DND-41 (cell line): ENCODE results near the gene MED12L.

ENCODE experiments used
- ATAC-seq: fragments of 200-7000 bp; cut with Tn5 transposase; 3 replicates; pipeline ENCODE4 v1.9.1; 2021; ENCODE audit warnings: low read depth; ENCODE audit not compliant: insufficient read depth
- DNase-seq: peaks from one replicate; pipeline ENCODE4 v3.0.0-alpha.2; 2020
- H2AFZ ChIP-seq: 2 replicates; pipeline ENCODE4 v1.6.0; 2012; ENCODE audit warnings: low read depth, low read length
- H3K27ac ChIP-seq: 2 replicates; pipeline ENCODE4 v1.5.1; 2012; ENCODE audit warnings: low read length, inconsistent platforms
- H3K27me3 ChIP-seq: fragments of 200-600 bp; sonication (generic); 2 replicates; pipeline ENCODE4 v1.6.0; 2012; ENCODE audit warnings: low read length, mild to moderate bottlenecking, inconsistent platforms; ENCODE audit not compliant: insufficient read depth, poor library complexity
- H3K36me3 ChIP-seq: 2 replicates; pipeline ENCODE4 v1.5.1; 2012; ENCODE audit warnings: low read length, inconsistent platforms; ENCODE audit not compliant: insufficient read depth
- H3K4me1 ChIP-seq: 2 replicates; pipeline ENCODE4 v1.5.1; 2012; ENCODE audit warnings: mild to moderate bottlenecking, low read length; ENCODE audit not compliant: insufficient read depth
- H3K4me2 ChIP-seq: 2 replicates; pipeline ENCODE4 v1.6.0; 2012; ENCODE audit warnings: mild to moderate bottlenecking, moderate library complexity, low read length, inconsistent platforms; ENCODE audit not compliant: insufficient read depth
- H3K4me3 ChIP-seq, 2 experiments: fragments of 200-600 bp in 1 of 2; shearing (Covaris generic) in 1 of 2; 2 replicates each; pipeline ENCODE4 v1.5.1; 2012 to 2016; ENCODE audit warnings: inconsistent platforms in 2 of 2, low read length in 2 of 2, mild to moderate bottlenecking in 2 of 2, low read depth in 1 of 2, moderate library complexity in 1 of 2
- H3K79me2 ChIP-seq: 2 replicates; pipeline ENCODE4 v1.6.0; 2012; ENCODE audit warnings: low read length, inconsistent platforms; ENCODE audit not compliant: insufficient read depth
- H3K9ac ChIP-seq: 2 replicates; pipeline ENCODE4 v1.6.0; 2012; ENCODE audit warnings: low read depth, mild to moderate bottlenecking, inconsistent platforms, low read length, moderate library complexity
- H3K9me3 ChIP-seq: 2 replicates; pipeline ENCODE4 v1.5.1; 2012; ENCODE audit warnings: low read length, moderate library complexity, mild to moderate bottlenecking, inconsistent platforms; ENCODE audit not compliant: insufficient read depth, severe bottlenecking
- H4K20me1 ChIP-seq: 2 replicates; pipeline ENCODE4 v1.6.0; 2012; ENCODE audit warnings: low read length; ENCODE audit not compliant: insufficient read depth
- EZH2 ChIP-seq: IDR thresholded peaks from 3 replicates; pipeline ENCODE4 v1.6.1; 2012; ENCODE audit warnings: borderline replicate concordance, low read depth, mild to moderate bottlenecking, moderate library complexity, low read length, inconsistent platforms; ENCODE audit not compliant: severe bottlenecking
- TF ChIP-seq, protein P1 (sequence below): IDR thresholded peaks from 2 replicates; pipeline ENCODE4 v1.5.1; 2012; ENCODE audit warnings: borderline replicate concordance, low read length, moderate library complexity, mild to moderate bottlenecking; ENCODE audit not compliant: poor library complexity, severe bottlenecking; ENCODE audit errors: extremely low read depth

The MED12L gene

GRCh38 chr3:151121016-151121415, 35.6 kb downstream of the MED12L start:
- Histone ChIP-seq H3K9me3 (no peaks in the 10 kb centered on the region), H2AFZ (no peak overlapping the region), H3K4me2 (no peak overlapping the region), H3K79me2 (no peaks in the 10 kb centered on the region), H3K4me3 (no peak overlapping the region), H3K36me3 (no peaks in the 10 kb centered on the region), H3K27me3 (no peaks in the 10 kb centered on the region), H4K20me1 (no peaks in the 10 kb centered on the region), H3K27ac (no peak overlapping the region), H3K9ac (no peak overlapping the region), H3K4me1 (no peaks in the 10 kb centered on the region)
- no peak for TF ChIP-seq EZH2
- no peak for ATAC-seq
- DNase-seq, result no peak

GRCh38 chr3:151123827-151124226, 38.4 kb downstream of the MED12L start:
- Histone ChIP-seq H3K36me3 (no peaks in the 10 kb centered on the region), H3K4me3 (no peak overlapping the region), H2AFZ (no peak overlapping the region), H3K4me2 (no peak overlapping the region), H3K27me3 (no peaks in the 10 kb centered on the region), H3K9ac (no peak overlapping the region), H4K20me1 (no peaks in the 10 kb centered on the region), H3K27ac (no peak overlapping the region), H3K9me3 (no peaks in the 10 kb centered on the region), H3K79me2 (no peaks in the 10 kb centered on the region), H3K4me1 (no peaks in the 10 kb centered on the region)
- no peak for TF ChIP-seq EZH2
- TF ChIP-seq, protein P1, sequence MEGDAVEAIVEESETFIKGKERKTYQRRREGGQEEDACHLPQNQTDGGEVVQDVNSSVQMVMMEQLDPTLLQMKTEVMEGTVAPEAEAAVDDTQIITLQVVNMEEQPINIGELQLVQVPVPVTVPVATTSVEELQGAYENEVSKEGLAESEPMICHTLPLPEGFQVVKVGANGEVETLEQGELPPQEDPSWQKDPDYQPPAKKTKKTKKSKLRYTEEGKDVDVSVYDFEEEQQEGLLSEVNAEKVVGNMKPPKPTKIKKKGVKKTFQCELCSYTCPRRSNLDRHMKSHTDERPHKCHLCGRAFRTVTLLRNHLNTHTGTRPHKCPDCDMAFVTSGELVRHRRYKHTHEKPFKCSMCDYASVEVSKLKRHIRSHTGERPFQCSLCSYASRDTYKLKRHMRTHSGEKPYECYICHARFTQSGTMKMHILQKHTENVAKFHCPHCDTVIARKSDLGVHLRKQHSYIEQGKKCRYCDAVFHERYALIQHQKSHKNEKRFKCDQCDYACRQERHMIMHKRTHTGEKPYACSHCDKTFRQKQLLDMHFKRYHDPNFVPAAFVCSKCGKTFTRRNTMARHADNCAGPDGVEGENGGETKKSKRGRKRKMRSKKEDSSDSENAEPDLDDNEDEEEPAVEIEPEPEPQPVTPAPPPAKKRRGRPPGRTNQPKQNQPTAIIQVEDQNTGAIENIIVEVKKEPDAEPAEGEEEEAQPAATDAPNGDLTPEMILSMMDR, result no peak
- ATAC-seq, result no peak
- no peak for DNase-seq

DNA sequence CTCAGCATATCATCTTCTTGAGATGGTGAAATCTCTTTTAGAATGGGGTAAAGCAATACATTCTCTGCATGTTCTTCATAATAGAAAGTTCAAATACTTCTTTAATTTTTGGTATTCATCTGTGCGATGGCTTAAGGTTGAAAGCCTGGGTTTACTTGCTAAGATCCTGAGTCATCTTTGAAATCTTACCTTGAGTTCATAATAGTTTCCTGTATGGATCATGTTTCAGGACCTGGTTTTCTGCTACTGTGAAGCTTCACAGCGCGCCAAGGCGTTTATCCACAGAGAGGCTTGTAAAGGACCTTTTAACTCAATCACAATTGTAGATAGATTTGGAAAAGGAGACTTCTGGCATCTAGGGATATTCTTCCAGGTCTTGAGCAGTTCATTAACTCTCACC, 39.0 kb downstream of the MED12L start:
- no peak overlapping the region for H3K4me2 ChIP-seq
- no peak overlapping the region for H3K9ac ChIP-seq
- H3K4me1 ChIP-seq, result no peaks in the 10 kb centered on the region
- H3K36me3 ChIP-seq, result no peaks in the 10 kb centered on the region
- H3K9me3 ChIP-seq, result no peaks in the 10 kb centered on the region
- no peak overlapping the region for H3K4me3 ChIP-seq
- no peak for TF ChIP-seq EZH2
- TF ChIP-seq, protein P1, result no peak
- H4K20me1 ChIP-seq, result no peaks in the 10 kb centered on the region
- no peaks in the 10 kb centered on the region for H3K79me2 ChIP-seq
- no peak overlapping the region for H2AFZ ChIP-seq
- DNase-seq (no peak), ATAC-seq (no peak)
- H3K27me3 ChIP-seq, result no peaks in the 10 kb centered on the region
- no peak overlapping the region for H3K27ac ChIP-seq

DNA sequence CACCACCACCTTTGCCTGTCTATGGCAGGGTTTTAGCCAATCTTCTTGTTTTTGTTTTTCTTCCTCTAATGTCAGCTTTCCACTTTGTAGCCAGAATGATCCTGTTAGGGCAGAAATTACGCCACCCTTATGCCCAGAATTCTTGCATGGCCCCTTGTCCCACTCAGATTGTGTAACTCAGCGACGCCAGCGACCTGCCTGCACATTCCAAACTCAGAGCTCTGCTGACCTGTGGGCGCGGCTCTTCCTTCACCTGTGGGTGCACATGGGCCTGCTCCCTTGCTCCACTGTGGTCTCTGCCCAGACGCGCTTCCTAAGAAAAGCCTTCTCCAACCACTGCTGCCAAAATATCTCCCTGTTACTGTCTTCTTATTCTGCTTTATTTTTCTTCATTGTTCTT, 45.0 kb downstream of the MED12L start:
- ATAC-seq, result no peak
- no peak overlapping the region for H3K9ac ChIP-seq
- H3K36me3 ChIP-seq, result peaks cover 7% of the 10 kb centered on the region; the same call in 1 of the 2 replicates
- no peaks in the 10 kb centered on the region for H3K27me3 ChIP-seq
- no peak overlapping the region for H3K27ac ChIP-seq
- H4K20me1 ChIP-seq, result no peaks in the 10 kb centered on the region
- no peak overlapping the region for H3K4me2 ChIP-seq
- peaks cover 14% of the 10 kb centered on the region for H3K4me1 ChIP-seq
- H3K4me3 ChIP-seq, result no peak overlapping the region
- no peaks in the 10 kb centered on the region for H3K9me3 ChIP-seq
- no peak for DNase-seq
- no peak overlapping the region for H2AFZ ChIP-seq
- no peaks in the 10 kb centered on the region for H3K79me2 ChIP-seq
- TF ChIP-seq EZH2, result no peak
- TF ChIP-seq, protein P1, result no peak
